Adipocyte (in vitro differentiated cells): ENCODE measurements around the gene SPRTN.

Source experiments
- DNase-seq: peaks from one replicate; pipeline ENCODE4 v3.0.0-alpha.2; 2015; ENCODE audit warnings: low read depth
- H3K27me3 ChIP-seq: replicated peaks from 2 replicates; pipeline ENCODE4 v1.7.0; 2013; ENCODE audit warnings: mild to moderate bottlenecking, low read length, moderate library complexity; ENCODE audit not compliant: control insufficient read depth, insufficient read depth
- H3K36me3 ChIP-seq: 2 replicates; pipeline ENCODE4 v1.7.0; 2013; ENCODE audit warnings: low read length, mild to moderate bottlenecking, moderate library complexity; ENCODE audit not compliant: control insufficient read depth, insufficient read depth, severe bottlenecking
- H3K4me1 ChIP-seq: 2 replicates; pipeline ENCODE4 v1.7.0; 2013; ENCODE audit warnings: mild to moderate bottlenecking, low read length, moderate library complexity; ENCODE audit not compliant: control insufficient read depth, insufficient read depth
- H3K4me3 ChIP-seq: 2 replicates; pipeline ENCODE4 v1.7.0; 2013; ENCODE audit warnings: mild to moderate bottlenecking, low read length, moderate library complexity
- H3K9ac ChIP-seq: 2 replicates; pipeline ENCODE4 v1.7.0; 2013; ENCODE audit warnings: mild to moderate bottlenecking, low read length, moderate library complexity
- H3K9me3 ChIP-seq: 2 replicates; pipeline ENCODE4 v1.7.0; 2013; ENCODE audit warnings: mild to moderate bottlenecking, low read length, moderate library complexity; ENCODE audit not compliant: control insufficient read depth

The SPRTN gene

GRCh38 chr1:231318568-231318967, 19.5 kb upstream of the SPRTN start:
- no peaks in the 10 kb centered on the region for H3K27me3 ChIP-seq
- no peak overlapping the region for H3K4me3 ChIP-seq
- no peak for DNase-seq
- H3K9me3 ChIP-seq: no peaks in the 10 kb centered on the region
- no peaks in the 10 kb centered on the region for H3K36me3 ChIP-seq
- no peaks in the 10 kb centered on the region for H3K4me1 ChIP-seq
- no peak overlapping the region for H3K9ac ChIP-seq

GRCh38 chr1:231319080-231319479, 19.0 kb upstream of the SPRTN start:
- no peak for DNase-seq
- Histone ChIP-seq H3K27me3 (no peaks in the 10 kb centered on the region), H3K9me3 (no peaks in the 10 kb centered on the region), H3K36me3 (no peaks in the 10 kb centered on the region), H3K4me1 (no peaks in the 10 kb centered on the region), H3K4me3 (no peak overlapping the region), H3K9ac (no peak overlapping the region)

- Histone ChIP-seq H3K9me3 (no peaks in the 10 kb centered on the region), H3K27me3 (no peaks in the 10 kb centered on the region), H3K4me3 (no peak overlapping the region), H3K36me3 (no peaks in the 10 kb centered on the region), H3K9ac (no peak overlapping the region), H3K4me1 (no peaks in the 10 kb centered on the region)
- DNase-seq: no peak
These were observed 15.1 kb upstream of the SPRTN start for GRCh38 chr1:231322880-231323530.

- H3K4me1 ChIP-seq: no peaks in the 10 kb centered on the region
- H3K9me3 ChIP-seq: no peaks in the 10 kb centered on the region
- H3K27me3 ChIP-seq: no peaks in the 10 kb centered on the region
- no peaks in the 10 kb centered on the region for H3K36me3 ChIP-seq
- H3K9ac ChIP-seq: no peak overlapping the region
- no peak for DNase-seq
- H3K4me3 ChIP-seq: no peak overlapping the region
These were observed 13.4 kb upstream of the SPRTN start for GRCh38 chr1:231324660-231325059.

GRCh38 chr1:231326248-231326647, 11.8 kb upstream of the SPRTN start:
- H3K9ac ChIP-seq: no peak overlapping the region
- H3K4me3 ChIP-seq: no peak overlapping the region

GRCh38 chr1:231327617-231328016, 10.5 kb upstream of the SPRTN start:
- H3K4me3 ChIP-seq: no peak overlapping the region
- H3K36me3 ChIP-seq: peaks cover 6% of the 10 kb centered on the region
- DNase-seq: no peak

More at GRCh38 chr1:231326248-231326647, 11.8 kb upstream of the SPRTN start:
- Histone ChIP-seq H3K36me3 (peaks cover under 1% of the 10 kb centered on the region), H3K4me1 (no peaks in the 10 kb centered on the region), H3K27me3 (no peaks in the 10 kb centered on the region), H3K9me3 (no peaks in the 10 kb centered on the region)
- no peak for DNase-seq

GRCh38 chr1:231329483-231329882, 8.6 kb upstream of the SPRTN start:
- no peak overlapping the region for H3K4me3 ChIP-seq
- H3K27me3 ChIP-seq: no peaks in the 10 kb centered on the region
- DNase-seq: no peak
- peaks cover 19% of the 10 kb centered on the region for H3K4me1 ChIP-seq
- peaks cover 6% of the 10 kb centered on the region for H3K36me3 ChIP-seq
- no peaks in the 10 kb centered on the region for H3K9me3 ChIP-seq
- H3K9ac ChIP-seq: no peak overlapping the region

More at GRCh38 chr1:231327617-231328016, 10.5 kb upstream of the SPRTN start:
- Histone ChIP-seq H3K9me3 (no peaks in the 10 kb centered on the region), H3K27me3 (no peaks in the 10 kb centered on the region), H3K9ac (no peak overlapping the region), H3K4me1 (peaks cover under 1% of the 10 kb centered on the region)

GRCh38 chr1:231332761-231333160, 5.3 kb upstream of the SPRTN start:
- no peak overlapping the region for H3K9ac ChIP-seq
- peaks cover 6% of the 10 kb centered on the region for H3K36me3 ChIP-seq
- DNase-seq: no peak
- no peaks in the 10 kb centered on the region for H3K9me3 ChIP-seq
- peaks cover 41% of the 10 kb centered on the region for H3K4me1 ChIP-seq
- no peaks in the 10 kb centered on the region for H3K27me3 ChIP-seq
- peak overlapping the region; percentile 89 for H3K4me3 ChIP-seq

- DNase-seq: peak; percentile 9
- H3K4me3 ChIP-seq: peak overlapping the region; percentile 89
These were observed 3.9 kb upstream of the SPRTN start for GRCh38 chr1:231334079-231334666.

GRCh38 chr1:231334952-231335351, 3.1 kb upstream of the SPRTN start:
- Histone ChIP-seq H3K9me3 (no peaks in the 10 kb centered on the region), H3K9ac (peak overlapping the region; percentile 9), H3K4me3 (peak overlapping the region; percentile 89), H3K27me3 (no peaks in the 10 kb centered on the region), H3K36me3 (peaks cover 6% of the 10 kb centered on the region), H3K4me1 (peaks cover 53% of the 10 kb centered on the region)
- DNase-seq: no peak

More at GRCh38 chr1:231334079-231334666, 3.9 kb upstream of the SPRTN start:
- no peaks in the 10 kb centered on the region for H3K9me3 ChIP-seq
- peaks cover 6% of the 10 kb centered on the region for H3K36me3 ChIP-seq
- H3K4me1 ChIP-seq: peaks cover 46% of the 10 kb centered on the region
- peak overlapping the region; percentile 9 for H3K9ac ChIP-seq
- H3K27me3 ChIP-seq: no peaks in the 10 kb centered on the region

GRCh38 chr1:231335663-231336602, 2.2 kb upstream of the SPRTN start:
- Histone ChIP-seq H3K4me1 (peaks cover 53% of the 10 kb centered on the region), H3K9me3 (no peaks in the 10 kb centered on the region), H3K9ac (peak overlapping the region; percentile 90), H3K27me3 (no peaks in the 10 kb centered on the region), H3K4me3 (peak overlapping the region; percentile 89), H3K36me3 (peaks cover 6% of the 10 kb centered on the region)
- peak; percentile 16 for DNase-seq
